ENCODE measurements around the gene CTTNBP2.

- TF ChIP-seq TAF1 (IDR thresholded peaks at IDR 0.05; ENCODE audit: borderline replicate concordance, low read depth, low read length) (no peak), POLR2AphosphoS5 (IDR thresholded peaks at IDR 0.05; ENCODE audit: low read depth, low read length) (no peak)
Measured at GRCh38 chr7:117811696-117812095, 61.5 kb downstream of the CTTNBP2 start.

All from GM12892 (cell line).